ENCODE results near the gene GJA8.

GJA8 gene

GRCh38 chr1:147892216-147892615 is 10.4 kb upstream of the GJA8 start:
- ChIA-PET CTCF (interaction anchor here (0.6 to 4.7 kb wide), 44 partner anchors 8 to 617 kb away, joined by 3 to 71 read pairs (median 4); partner anchors contain the start of gene GJA8), POLR2A (interaction anchor here (0.9 to 1.1 kb wide), 2 partner anchors 13 to 222 kb away, joined by 3 read pairs; partner anchors contain the start of gene ACP6)
- Histone ChIP-seq H3K27ac (ENCODE audit: extremely low read depth, low read depth, low read length) (no peak overlapping the region), H3K9me3 (ENCODE audit: control insufficient read depth, insufficient read depth, low read depth, low read length) (no peaks in the 10 kb centered on the region), H3K4me1 (ENCODE audit: control insufficient read depth, insufficient read depth, low read length) (no peaks in the 10 kb centered on the region), H3K4me3 (ENCODE audit: low read depth, low read length) (no peak overlapping the region), H3K36me3 (ENCODE audit: control insufficient read depth in 2 of 2, insufficient read depth in 1 of 2, low read length in 2 of 2) (no peaks in the 10 kb centered on the region)
- TF ChIP-seq ZNF138 (tag by site-specific recombination; IDR thresholded peaks at IDR 0.05; ENCODE audit: borderline replicate concordance) (no peak), ZNF335 (tag by site-specific recombination; conservative IDR thresholded peaks at IDR 0.05) (peak; percentile 48; the same call in 1 of the 2 replicates), ZBTB6 (tag by site-specific recombination; IDR thresholded peaks at IDR 0.05) (no peak), ZNF488 (tag by site-specific recombination; IDR thresholded peaks at IDR 0.05) (no peak), ZNF266 (tag by site-specific recombination; IDR thresholded peaks at IDR 0.05; ENCODE audit: low read depth) (no peak), ZNF184 (tag by site-specific recombination; IDR thresholded peaks at IDR 0.05) (no peak), ZNF155 (tag by site-specific recombination; IDR thresholded peaks at IDR 0.05) (no peak), PRDM10 (tag by site-specific recombination; IDR thresholded peaks at IDR 0.05) (no peak), ZNF654 (tag by site-specific recombination; IDR thresholded peaks at IDR 0.05; ENCODE audit: low read depth) (peak; percentile 11)

- Histone ChIP-seq H3K27ac (ENCODE audit: extremely low read depth, low read depth, low read length) (no peak overlapping the region), H3K9me3 (ENCODE audit: control insufficient read depth, insufficient read depth, low read depth, low read length) (no peaks in the 10 kb centered on the region), H3K4me3 (ENCODE audit: low read depth, low read length) (no peak overlapping the region), H3K4me1 (ENCODE audit: control insufficient read depth, insufficient read depth, low read length) (no peaks in the 10 kb centered on the region), H3K36me3 (ENCODE audit: control insufficient read depth in 2 of 2, insufficient read depth in 1 of 2, low read length in 2 of 2) (no peaks in the 10 kb centered on the region)
- ChIA-PET CTCF (interaction anchor here (0.6 to 4.7 kb wide), 48 partner anchors 9 to 619 kb away, joined by 3 to 71 read pairs (median 4); partner anchors contain the start of gene GJA8), POLR2A (interaction anchor here (0.9 to 1.1 kb wide), 2 partner anchors 13 to 223 kb away, joined by 3 read pairs; partner anchors contain the start of gene ACP6)
- TF ChIP-seq ZNF280C (tag by site-specific recombination; IDR thresholded peaks at IDR 0.05) (no peak), PRDM1 (tag by site-specific recombination; IDR thresholded peaks at IDR 0.05) (peak; percentile 91), ZNF16 (tag by site-specific recombination; IDR thresholded peaks at IDR 0.05; ENCODE audit: low read depth) (no peak), TCF7L2 (IDR thresholded peaks at IDR 0.05; ENCODE audit: borderline replicate concordance, low read depth, low read length) (no peak), ZNF341 (tag by site-specific recombination; IDR thresholded peaks at IDR 0.05; ENCODE audit: low read depth) (no peak), ZNF664 (tag by site-specific recombination; IDR thresholded peaks at IDR 0.05) (peak; percentile 92; the same call in 1 of the 2 replicates), IKZF3 (tag by site-specific recombination; IDR thresholded peaks at IDR 0.05) (peak; percentile 74; the same call in 1 of the 2 replicates), ZNF701 (tag by site-specific recombination; IDR thresholded peaks at IDR 0.05) (no peak), ZNF837 (tag by site-specific recombination; IDR thresholded peaks at IDR 0.05) (no peak), ZNF2 (tag by site-specific recombination; IDR thresholded peaks at IDR 0.05) (peak; percentile 91), ZNF529 (tag by site-specific recombination; IDR thresholded peaks at IDR 0.05; ENCODE audit: insufficient replicate concordance) (no peak), ZBTB17 (tag by site-specific recombination; IDR thresholded peaks at IDR 0.05) (peak; percentile 52), ZNF654 (tag by site-specific recombination; IDR thresholded peaks at IDR 0.05; ENCODE audit: low read depth) (peak; percentile 85), ZNF660 (tag by site-specific recombination; IDR thresholded peaks at IDR 0.05) (peak; percentile 51; the same call in 1 of the 2 replicates), CTCF (tag by site-specific recombination; IDR thresholded peaks at IDR 0.05) (peak; percentile 46; the same call in 1 of the 2 replicates)
Observed at GRCh38 chr1:147892731-147893214, 9.8 kb upstream of the GJA8 start.
